H54 (cell line): ENCODE measurements around the gene PDE3B.
"Not testable (repeated sequence)": the region's sequence is repeated elsewhere in the genome, so short reads cannot be mapped to it uniquely, and the experiment has no call there.

Experiments used
- DNase-seq: peaks from one replicate; pipeline ENCODE4 v3.0.0; 2011; ENCODE audit warnings: low spot score, mixed read lengths; ENCODE audit not compliant: insufficient read length
- FAIRE-seq: peaks from 3 replicates; lab custom pipeline; 2011; peaks lifted over from hg19 to GRCh38; lab: Jason Lieb, UNC
- POLR2A ChIP-seq: IDR thresholded peaks from 2 replicates; pipeline ENCODE4 v1.6.1; 2011; ENCODE audit warnings: low read depth, mild to moderate bottlenecking, low read length

PDE3B gene

GRCh38 chr11:14626650-14627049 lies 17.0 kb upstream of the PDE3B start:
- DNase-seq, result no peak
- FAIRE-seq, result no peak
- TF ChIP-seq POLR2A, result no peak

GRCh38 chr11:14633506-14634224 lies 9.9 kb upstream of the PDE3B start:
- FAIRE-seq, DNase-seq: not testable (repeated sequence)

- FAIRE-seq, result no peak
These were observed 8.8 kb upstream of the PDE3B start for GRCh38 chr11:14634813-14635212.

GRCh38 chr11:14635546-14635945 lies 8.1 kb upstream of the PDE3B start:
- DNase-seq (no peak), FAIRE-seq (no peak)
- no peak for TF ChIP-seq POLR2A

More at GRCh38 chr11:14634813-14635212, 8.8 kb upstream of the PDE3B start:
- TF ChIP-seq POLR2A, result no peak
- DNase-seq, result no peak

- DNase-seq (no peak), FAIRE-seq (no peak)
- TF ChIP-seq POLR2A, result no peak
These were observed 7.5 kb upstream of the PDE3B start for GRCh38 chr11:14636119-14636518.

- DNase-seq (no peak), FAIRE-seq (no peak)
- TF ChIP-seq POLR2A, result no peak
These were observed 5.7 kb upstream of the PDE3B start for GRCh38 chr11:14637868-14638409.

GRCh38 chr11:14638561-14638960 lies 5.0 kb upstream of the PDE3B start:
- TF ChIP-seq POLR2A, result no peak
- DNase-seq (no peak), FAIRE-seq (no peak)

GRCh38 chr11:14641801-14642200 lies 1.8 kb upstream of the PDE3B start:
- FAIRE-seq (no peak), DNase-seq (no peak)
- TF ChIP-seq POLR2A, result no peak

GRCh38 chr11:14642453-14642852 lies 1.2 kb upstream of the PDE3B start:
- no peak for FAIRE-seq

GRCh38 chr11:14642873-14643696 lies 519 bp upstream of the PDE3B start:
- FAIRE-seq (no peak), DNase-seq (no peak)
- TF ChIP-seq POLR2A, result no peak

More at GRCh38 chr11:14642453-14642852, 1.2 kb upstream of the PDE3B start:
- TF ChIP-seq POLR2A, result no peak
- DNase-seq, result no peak

- FAIRE-seq, result no peak
- DNase-seq, result no peak
- TF ChIP-seq POLR2A, result no peak
These were observed 816 bp downstream of the PDE3B start for GRCh38 chr11:14644226-14645014.

GRCh38 chr11:14645015-14645912 lies 1.7 kb downstream of the PDE3B start:
- FAIRE-seq (no peak), DNase-seq (peak; percentile 35)
- no peak for TF ChIP-seq POLR2A
